ENCODE measurements around the gene CMSS1.

The CMSS1 gene

GRCh38 chr3:100081986-100082692 is 264.5 kb downstream of the CMSS1 start:
- TF ChIP-seq CTCF (conservative IDR thresholded peaks at IDR 0.05; ENCODE audit: low read depth, low read length): no peak
- DNase-seq (ENCODE audit: low read depth): no peak

GRCh38 chr3:100082714-100083113 is 265.1 kb downstream of the CMSS1 start:
- no peak for DNase-seq (ENCODE audit: low read depth)
- H3K4me3 ChIP-seq (ENCODE audit: low read length): no peak overlapping the region
- TF ChIP-seq CTCF (conservative IDR thresholded peaks at IDR 0.05; ENCODE audit: low read depth, low read length): no peak

More at GRCh38 chr3:100081986-100082692, 264.5 kb downstream of the CMSS1 start:
- no peak overlapping the region for H3K4me3 ChIP-seq (ENCODE audit: low read length)

GRCh38 chr3:100083209-100083608 is 265.5 kb downstream of the CMSS1 start:
- H3K4me3 ChIP-seq (ENCODE audit: low read length): no peak overlapping the region
- no peak for TF ChIP-seq CTCF (conservative IDR thresholded peaks at IDR 0.05; ENCODE audit: low read depth, low read length)
- no peak for DNase-seq (ENCODE audit: low read depth)

- H3K4me3 ChIP-seq (ENCODE audit: low read length): no peak overlapping the region
- no peak for DNase-seq (ENCODE audit: low read depth)
- TF ChIP-seq CTCF (conservative IDR thresholded peaks at IDR 0.05; ENCODE audit: low read depth, low read length): no peak
Measured at GRCh38 chr3:100084100-100084806, 266.6 kb downstream of the CMSS1 start.

GRCh38 chr3:100086401-100086800 is 268.7 kb downstream of the CMSS1 start:
- no peak for DNase-seq (ENCODE audit: low read depth)
- no peak overlapping the region for H3K4me3 ChIP-seq (ENCODE audit: low read length)
- no peak for TF ChIP-seq CTCF (conservative IDR thresholded peaks at IDR 0.05; ENCODE audit: low read depth, low read length)

GRCh38 chr3:100087198-100087597 is 269.5 kb downstream of the CMSS1 start:
- no peak for TF ChIP-seq CTCF (conservative IDR thresholded peaks at IDR 0.05; ENCODE audit: low read depth, low read length)
- no peak for DNase-seq (ENCODE audit: low read depth)
- no peak overlapping the region for H3K4me3 ChIP-seq (ENCODE audit: low read length)
